ENCODE measurements around the gene PTPRM.

PTPRM gene

DNA sequence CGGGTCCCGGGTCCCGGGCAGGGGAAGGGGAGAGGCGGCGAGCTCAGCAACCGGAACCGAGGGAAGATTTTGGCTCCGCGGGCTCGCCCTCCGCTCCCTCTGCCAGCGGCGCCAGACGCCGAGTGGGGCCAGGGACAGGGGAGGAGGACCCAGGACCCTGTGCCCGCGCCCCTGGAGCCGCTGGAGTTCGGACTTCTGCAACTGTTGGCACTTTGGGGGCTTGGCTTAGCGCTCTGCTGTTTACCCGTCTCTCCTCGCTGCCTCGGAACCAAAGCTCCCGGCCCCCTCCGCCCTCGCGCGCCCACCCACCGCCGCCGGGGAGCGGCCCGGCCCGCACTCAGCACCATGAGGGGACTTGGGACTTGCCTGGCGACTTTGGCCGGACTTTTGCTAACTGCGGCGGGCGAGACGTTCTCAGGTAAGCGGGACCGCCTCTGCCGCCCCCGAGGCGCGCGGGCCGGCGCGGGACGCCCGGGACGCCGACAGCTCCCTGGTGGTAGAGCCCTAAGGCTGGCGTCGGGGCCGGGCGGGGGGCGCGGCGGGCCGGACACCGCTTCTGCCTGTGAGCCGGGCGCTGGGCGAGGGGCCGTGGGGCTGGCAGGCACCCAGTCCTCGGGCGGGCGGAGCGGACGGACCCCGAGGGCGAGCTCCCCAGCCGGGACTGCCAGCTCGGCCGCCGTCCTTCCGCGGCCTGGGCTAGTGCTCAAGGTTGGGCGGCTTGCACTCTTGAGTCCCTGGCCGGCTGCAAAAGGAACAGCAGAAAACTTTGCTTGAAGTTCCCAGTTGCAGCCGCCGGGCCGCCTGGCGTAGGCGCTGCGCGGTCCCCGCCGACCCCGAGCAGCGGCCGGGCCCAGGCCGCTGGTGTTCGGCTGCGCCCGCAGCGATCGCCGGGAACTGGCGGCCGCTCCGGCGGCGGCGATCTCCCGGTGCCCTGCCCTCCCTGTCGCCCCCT, 634 bp downstream of the PTPRM start:
- peak; percentile 12 for DNase-seq

DNA sequence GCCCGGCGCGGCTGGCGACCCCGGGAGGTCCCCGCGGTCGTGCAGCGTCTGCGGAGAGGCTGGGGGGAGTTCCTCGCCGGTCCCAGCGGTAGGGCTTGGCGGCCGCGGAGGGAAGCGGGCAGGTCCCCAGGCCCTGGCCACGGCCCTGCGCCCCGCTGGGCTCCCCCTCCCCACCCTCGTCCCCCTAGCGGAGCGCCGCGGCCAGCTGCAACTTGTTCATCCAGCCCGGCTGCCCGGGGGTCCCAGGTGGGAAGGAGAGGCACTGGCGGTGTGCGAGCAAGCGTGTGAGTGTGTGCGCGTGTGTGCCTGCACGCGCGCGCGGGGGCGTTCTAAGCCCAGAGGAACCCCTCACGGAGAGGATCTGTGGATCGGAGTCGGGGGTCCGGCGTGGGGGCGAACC, 1.3 kb downstream of the PTPRM start:
- DNase-seq = no peak

DNA sequence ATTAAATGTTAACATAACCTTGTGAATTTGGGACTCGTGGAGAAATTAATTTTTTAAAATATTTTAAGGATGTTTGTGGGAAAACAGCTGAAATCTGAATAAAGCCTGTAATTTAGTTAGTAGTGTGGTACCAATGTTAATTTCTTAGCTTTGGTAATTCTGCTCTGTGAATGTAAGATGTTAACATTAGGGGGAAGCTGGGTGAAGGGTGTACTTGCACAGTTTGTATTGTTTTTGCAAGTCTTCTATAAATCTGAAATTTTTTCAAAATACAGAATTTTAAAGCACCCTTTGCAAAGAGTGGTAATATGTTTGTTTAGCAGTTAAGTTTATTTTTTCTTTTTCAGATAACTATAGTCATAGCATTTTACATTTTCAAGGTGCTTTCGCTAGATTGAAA, 4.5 kb downstream of the PTPRM start:
- no peak for DNase-seq

DNA sequence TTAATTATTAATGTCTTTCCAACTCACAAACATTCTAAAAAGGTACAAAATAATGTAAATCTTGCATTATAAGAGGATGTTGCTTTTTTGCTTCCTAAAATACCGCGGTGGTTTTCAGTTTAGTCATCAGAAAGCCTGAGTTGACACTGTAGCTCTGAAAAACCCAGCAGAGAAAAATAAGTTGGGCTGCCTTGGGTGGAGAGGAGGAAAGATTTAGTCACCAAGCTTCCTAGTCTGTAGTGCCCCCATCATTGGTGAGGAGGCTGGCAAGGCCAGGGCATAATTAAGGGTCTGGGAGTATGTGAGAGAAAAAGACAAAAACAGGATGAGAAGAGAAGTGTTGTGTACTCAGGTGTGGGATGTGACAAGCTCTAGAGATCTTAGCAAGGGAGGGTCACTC, 5.7 kb downstream of the PTPRM start:
- no peak for DNase-seq

DNA sequence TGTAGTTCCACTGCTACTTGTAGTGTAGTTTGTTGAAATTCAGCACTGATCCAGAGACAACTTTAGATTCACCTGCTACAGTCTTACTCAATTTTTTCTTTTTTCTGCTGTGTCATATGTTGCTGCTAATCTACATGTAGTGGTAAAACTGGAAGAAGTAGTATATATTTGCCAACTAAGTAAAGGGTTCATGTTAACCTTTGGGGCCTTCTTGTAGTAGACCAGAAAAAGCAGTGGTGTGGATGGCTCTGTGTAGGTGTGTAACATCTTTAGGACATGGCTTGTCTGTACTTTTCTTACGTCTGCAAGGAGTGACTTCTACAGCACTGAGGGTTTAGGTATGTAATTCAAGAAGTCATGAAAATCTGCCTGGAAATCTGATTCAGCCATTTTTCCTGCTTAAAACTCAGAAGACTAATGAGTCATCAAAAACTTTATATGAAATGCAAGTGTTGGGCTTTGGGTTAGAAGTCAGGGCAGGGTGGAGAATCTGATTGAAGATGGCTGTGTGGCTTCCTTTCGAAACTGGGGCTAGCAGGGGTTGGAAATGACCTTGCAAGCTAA, 8.4 kb downstream of the PTPRM start:
- no peak for DNase-seq

DNA sequence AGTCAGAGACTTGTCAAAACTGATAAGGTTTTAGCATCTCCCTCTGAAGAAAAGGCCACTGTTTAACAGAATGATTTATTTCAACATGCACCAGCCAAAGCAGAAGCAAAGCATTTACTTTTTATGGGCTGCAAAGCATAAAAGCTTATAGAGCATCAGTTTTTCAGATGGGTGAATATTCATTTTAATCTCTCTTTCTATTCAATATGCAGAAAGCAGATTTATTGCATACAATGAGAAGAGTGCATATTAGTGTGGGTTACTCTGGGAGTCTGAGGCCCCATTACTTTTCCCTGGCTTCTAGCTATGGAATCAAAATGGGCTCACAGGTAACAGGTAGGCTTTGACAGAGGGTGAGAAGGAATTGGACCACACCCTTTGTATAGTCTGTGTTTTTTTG, 9.0 kb downstream of the PTPRM start:
- DNase-seq = no peak

DNA sequence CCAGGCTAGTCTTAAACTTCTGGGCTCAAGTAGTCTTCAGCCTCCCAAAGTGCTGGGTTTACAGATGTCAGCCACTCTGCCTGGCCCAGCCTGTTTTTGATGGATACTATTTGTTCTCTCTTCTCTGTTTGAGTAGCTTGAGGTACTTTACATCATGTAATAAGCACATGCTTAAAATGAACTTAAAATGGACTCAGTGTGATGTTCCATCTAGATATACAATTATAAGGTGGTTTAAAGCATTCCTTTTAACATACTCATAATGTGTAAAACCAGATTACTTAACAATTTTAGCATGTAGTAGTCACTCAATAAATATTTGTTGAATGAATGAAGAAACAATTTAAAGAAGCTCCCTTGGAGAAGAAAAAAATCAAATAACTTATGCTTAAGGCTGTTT, 9.6 kb downstream of the PTPRM start:
- DNase-seq = no peak

DNA sequence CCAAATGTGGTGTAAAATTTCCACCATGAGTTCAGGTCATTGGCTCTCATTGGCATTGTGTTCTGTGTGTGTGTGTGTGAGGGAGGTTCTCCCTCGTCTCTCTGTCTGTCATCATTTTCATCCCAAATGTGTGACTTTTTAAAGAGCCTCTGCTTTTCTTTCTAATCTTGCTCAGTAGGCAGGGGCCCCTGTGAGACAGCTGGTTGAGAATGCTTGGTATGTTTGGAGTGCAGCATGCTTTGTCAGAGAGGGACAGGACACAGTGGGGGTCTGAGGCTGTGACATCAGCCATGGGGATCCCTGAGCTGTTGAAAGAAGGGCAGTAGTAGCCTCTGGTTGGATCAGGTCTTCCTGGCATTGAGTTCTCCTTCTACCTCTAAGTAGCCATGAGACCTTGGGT, 10.6 kb downstream of the PTPRM start:
- DNase-seq = no peak

DNA sequence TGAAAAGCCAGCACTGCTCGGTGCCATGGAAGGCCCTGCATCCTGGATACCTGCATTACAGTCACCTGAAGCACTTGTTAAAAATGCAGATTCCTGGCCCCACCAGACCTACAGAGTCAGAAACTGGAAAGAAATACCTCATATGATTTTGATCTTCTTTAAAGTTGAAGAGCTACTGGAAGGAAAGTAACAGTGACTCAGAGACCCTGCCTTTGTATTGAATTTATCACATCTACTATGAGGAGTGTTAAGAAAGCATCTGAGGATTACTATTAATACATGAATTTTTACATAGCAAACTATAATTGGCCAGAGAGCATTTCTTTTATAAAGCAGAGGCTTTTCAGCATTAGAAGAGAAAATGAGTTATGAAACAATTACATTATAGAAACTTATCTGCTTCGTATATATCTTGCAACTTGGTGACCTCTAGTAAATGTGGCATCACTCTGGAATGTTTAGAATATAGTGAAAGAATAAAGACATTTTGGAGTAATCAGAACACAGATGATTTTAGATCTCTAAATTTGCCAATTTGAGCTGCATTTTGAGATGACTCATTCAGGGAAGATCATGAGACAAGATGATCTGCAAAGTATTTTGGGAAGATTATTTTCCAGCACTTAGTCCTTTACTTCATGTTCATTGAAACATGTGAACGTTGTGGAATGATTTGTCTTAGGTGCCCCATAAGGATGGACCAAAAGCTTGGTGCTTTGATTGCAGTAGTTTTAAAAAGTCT, 12.2 kb downstream of the PTPRM start:
- no peak for DNase-seq

DNA sequence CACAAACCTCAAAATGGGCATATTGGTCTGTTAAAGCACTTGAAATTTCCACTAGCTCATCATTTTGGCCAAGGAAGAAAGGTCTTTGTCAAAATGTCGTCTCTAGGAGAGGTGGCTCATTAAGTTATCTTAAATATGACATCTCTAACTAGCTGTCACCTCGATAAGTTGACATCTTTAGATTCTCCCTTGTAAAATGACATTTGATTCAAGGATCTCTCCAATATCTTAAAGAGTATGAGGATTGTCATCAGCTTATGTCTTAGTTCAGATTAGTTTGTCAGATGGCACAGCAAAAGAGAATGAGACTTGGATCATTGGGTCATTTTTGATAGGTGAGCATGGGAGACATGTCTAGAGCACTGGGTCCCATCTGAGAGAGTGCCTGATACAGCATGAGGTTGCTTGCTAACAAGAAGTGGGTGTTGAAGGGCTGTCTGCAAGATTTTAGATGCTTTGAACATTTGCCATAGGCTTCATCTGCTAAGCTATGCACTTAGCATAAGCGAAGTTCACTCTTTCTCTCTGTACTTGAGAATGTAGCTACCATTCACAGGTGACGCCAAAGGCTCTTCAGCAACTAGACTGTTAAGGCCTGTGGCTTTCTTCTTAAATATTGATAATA, 12.9 kb downstream of the PTPRM start:
- no peak for DNase-seq

DNA sequence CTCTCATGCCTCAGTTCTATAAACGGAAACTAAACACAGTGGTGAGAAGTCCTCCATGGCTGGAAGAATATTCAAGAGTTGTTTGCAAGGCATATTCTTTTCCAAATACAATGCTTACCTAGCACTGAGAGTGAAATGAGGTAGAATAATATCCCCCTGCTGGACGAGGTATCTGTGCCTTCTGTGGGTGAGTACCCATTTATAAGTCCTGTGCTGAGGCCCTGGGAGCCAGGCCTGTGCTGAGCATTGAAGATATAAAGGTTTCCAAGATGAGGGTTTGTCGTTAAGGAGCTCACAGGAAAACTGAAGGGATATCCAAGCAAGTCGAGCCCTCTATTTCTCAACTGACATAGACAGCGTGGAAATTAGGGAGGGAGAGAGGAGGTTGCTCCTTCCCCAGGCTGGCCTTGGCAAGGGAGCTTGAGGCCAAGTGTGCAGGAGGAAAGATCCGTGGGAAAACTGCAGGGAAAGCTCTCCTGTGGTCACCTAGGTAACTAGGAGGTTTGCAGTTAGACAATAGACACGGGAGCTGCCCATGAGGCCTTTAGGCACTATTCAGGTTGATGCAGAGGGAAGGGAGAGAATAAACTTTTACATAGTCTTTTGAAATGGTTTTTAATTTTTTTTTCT, 17.6 kb downstream of the PTPRM start:
- DNase-seq = no peak

DNA sequence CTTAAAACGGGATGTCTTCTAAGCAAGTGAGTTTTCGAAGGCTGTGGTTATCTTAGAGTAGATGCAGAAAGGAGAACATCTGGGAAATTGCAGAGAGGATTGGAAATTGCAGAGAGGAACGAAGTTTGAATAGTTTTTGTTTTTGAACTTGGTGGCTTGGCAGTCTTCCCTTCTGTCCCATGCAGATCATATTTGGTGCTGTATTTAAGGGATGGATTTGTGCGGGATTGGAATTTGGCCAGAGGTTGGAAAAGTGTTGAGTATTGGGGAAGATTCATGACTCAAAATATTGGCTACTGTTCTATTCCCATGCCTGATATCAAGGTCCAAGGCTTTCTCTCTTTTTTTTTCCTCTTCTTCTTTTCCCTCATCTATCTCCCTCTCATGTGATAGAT, 18.2 kb downstream of the PTPRM start:
- DNase-seq = no peak

DNA sequence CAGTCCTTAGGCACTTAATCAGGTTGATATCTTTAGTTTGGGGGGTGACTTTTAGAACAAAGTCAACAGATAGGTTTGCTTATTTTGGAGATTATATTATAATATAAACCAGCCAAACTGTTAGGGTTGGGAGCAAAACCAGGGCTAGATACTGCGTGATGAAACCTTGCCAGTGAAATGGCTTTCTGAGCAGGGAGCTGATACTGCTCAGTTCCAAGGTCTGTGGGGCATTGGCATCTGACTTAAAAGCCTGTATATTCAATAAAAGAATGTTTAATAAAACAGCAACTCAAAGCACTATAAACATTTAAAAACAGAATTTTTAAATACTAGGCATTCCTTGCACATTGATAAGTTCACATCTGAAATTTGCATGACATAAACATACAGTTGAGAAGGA, 19.3 kb downstream of the PTPRM start:
- DNase-seq = no peak

DNA sequence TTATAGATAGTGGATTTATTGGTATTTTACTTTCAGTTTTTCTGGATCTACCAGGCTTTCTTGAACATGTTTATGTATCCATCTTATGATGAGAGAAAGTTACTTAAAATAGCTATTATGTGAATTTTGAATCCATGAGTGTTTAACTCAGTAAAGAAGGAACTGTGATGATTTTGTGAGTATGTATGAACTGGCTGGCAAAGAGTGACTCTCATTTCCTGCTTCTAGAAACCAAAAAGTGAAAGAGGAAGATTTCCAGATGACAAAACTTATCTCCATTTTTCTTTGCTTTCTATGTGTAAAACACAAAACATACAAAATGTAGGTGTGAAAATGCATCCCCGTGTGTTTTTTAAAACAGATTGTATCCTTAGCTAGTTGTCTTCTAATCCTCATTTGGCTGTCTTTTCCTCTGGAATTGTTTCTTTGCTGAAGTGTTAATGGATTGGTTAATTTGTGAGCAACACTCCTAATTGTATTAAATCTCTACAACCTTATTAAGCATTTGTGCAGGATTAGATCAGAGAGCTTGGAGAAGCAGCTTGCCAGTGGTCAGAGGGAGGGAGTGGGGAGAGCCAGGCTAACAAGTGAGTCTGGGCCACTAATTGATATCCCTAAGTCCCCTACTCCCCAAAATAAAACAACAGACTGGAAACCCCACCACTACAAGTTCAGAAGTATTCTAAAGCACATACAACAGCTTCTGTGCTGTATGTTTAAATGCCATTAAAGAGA, 23.9 kb downstream of the PTPRM start:
- no peak for DNase-seq

DNA sequence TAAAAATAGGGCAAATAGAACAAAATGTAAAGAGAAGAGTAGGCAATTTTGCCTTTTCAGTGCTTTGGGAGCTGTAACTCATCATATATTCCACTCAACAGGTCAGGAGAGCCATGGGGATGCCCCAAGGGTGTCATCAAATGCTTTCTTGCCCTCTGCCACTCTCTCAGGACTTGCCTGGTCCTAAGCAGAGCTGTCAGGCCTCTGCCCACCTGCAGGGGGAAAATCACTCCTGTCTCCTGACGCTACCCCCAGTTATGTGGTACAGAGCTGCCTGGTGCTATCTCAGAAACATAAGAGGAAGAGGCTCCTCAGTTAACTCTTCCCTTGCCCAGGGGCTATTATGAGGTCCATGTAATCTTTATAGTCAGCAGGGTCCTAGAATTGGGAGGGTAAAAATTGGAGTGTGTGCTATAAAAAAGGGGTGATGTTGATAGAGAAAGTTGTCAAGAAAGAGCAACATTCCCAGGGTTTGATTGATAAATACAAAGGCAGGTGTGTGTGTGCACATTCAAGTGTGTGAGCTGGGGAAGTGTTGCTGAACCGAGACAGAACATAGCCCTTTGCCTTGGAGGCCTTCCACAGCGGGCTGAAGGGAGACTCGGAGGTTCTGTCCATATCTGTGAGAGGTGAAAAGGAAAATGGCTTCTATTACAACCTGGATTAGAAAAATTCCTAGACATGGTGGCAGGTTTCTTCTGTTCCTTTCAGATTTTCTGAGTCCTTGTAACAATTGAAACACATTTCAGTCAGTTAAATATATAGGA, 25.4 kb downstream of the PTPRM start:
- no peak for DNase-seq

DNA sequence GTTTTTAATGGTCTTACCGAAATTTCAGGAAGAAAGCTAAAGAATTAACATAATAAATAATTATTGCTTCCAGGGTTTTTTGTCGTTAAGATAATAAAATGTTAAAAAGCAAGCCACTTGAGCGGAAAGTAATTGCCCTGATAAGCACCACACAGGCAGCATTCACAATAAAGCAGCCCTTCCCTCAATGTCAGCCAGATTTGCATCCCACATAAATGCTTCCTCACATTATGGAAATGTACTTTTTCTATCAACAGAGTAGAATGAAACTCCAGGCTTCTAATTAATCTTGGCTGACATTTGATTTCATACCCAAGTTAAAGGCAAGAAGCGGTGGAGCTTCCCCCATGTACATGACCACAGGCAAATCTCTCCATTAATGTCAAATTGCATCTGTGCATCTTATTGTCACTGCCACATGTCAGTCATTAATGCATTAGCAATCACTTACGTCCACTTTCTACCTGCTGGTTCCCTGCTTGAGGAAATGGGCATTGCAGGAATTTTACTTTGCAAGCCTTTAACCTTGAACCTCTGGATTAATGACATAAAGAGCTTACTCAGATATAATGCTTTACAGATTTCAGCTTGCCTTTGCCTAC, 26.2 kb downstream of the PTPRM start:
- DNase-seq = no peak

DNA sequence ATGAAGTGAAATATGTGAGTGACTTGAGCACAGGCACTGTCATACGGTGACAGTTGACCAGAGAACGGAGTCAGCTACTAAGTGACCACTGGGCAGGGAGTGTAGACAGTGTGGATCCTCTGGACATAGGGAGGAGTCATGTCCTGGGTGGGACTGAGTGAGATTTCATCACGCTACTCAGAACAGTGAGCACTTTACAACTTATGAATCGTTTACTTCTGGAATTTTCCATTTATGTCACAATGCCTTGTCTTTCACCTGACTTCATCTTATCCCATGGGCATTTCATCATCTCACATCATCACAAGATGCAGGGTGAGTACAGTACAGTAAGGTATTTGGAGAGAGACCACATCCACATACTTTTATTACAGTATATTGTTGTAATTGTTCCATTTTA, 29.0 kb downstream of the PTPRM start:
- no peak for DNase-seq

DNA sequence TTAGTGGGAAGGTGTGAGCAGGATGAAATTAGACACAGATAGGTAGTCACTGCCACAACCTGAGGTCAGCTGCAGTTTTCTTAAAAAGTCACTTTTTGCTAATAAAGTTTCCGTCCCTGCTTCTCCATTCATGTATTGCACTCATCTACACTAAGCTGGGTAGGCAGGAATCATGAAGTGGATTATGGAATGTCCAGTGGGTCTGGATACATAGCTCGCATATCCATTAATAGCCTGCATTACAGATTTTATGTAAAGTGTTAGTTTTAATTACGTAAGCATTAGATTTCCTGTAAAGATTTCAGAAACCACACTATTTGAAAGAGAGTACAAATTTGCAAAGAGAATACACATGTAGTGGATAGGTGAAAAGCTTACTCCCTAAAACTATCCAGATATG, 30.4 kb downstream of the PTPRM start:
- DNase-seq = no peak

DNA sequence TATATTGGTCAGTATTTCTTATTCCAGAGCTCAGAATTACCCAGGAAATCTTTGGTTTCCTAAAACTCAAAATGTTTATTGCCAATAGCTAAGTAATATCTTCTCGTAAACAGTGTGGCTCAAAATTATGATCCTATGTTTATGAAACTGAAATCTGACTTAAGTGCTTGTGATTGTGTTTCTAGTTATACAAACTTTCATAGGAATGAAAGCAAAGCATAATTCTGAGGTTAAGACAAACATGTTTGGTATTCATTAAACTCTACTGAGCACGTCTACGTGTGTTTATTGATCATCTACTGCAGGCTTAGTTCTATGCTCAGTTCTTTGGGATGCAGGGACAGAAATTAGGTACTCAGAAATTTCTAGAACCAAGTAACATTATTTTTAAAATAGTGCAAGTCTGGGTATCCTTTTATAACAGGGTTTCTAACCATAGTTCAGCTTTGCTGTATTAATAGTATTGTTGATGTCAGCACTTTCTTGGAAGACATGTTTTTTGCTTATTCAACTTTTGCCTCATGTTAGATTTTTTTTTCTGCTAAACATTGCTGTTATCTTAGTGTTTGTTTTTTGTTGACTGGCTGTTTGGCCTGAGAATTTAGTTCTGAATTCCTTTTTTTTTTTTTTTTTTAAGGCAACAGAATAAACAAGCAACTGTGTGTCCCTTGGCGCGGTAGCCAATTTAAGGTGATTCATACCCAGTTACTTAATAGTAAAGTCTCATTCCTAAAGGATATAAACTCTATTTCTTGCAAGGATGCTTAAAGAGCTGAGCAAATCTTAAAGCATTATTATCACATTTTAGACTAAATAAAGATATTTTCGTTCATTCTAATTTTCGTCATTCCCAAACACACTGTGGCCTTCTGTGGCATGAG, 31.3 kb downstream of the PTPRM start:
- no peak for DNase-seq

DNA sequence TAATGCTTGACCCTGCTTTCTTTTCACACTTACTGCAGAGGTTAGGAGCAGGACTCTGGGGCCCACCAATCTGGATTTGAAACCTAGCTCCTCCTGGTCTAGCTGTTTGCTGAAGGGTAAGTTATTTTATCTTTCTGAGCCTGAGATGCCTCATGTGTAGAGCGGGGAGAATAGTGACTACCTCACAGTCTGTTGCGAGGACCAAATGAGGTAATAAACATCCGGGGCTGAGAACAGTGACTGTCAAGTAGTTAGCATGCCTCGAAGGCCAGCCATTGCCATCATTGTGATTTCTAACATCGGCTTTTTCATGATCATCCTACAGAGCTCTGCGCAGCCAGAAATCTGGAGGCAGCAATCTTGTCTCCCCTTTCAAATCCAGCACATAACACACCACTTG, 32.9 kb downstream of the PTPRM start:
- DNase-seq = no peak

Data from activated naive CD4-positive, alpha-beta T cell treated with anti-CD3 and anti-CD28 coated beads, Interleukin-2, amount 50 U/mL, for 16 hours (primary cell).